PFSK-1 (cell line): ENCODE data around the gene AMIGO3.

Experiments used
- POLR2AphosphoS5 ChIP-seq: IDR thresholded peaks from 2 replicates; pipeline ENCODE4 v1.6.1; 2012; ENCODE audit warnings: low read depth, mild to moderate bottlenecking, control low read depth, low read length, moderate library complexity
- TF ChIP-seq, protein P1 (sequence below), 2 experiments: IDR thresholded peaks; 2 replicates each; pipeline versions ENCODE4 v1.6.1 to v1.8.0; 2011 to 2012; ENCODE audit warnings: low read depth in 2 of 2, low read length in 2 of 2, control low read depth in 1 of 2, inconsistent platforms in 1 of 2, mild to moderate bottlenecking in 1 of 2, moderate library complexity in 1 of 2; ENCODE audit not compliant: insufficient read depth in 1 of 2

DNA sequence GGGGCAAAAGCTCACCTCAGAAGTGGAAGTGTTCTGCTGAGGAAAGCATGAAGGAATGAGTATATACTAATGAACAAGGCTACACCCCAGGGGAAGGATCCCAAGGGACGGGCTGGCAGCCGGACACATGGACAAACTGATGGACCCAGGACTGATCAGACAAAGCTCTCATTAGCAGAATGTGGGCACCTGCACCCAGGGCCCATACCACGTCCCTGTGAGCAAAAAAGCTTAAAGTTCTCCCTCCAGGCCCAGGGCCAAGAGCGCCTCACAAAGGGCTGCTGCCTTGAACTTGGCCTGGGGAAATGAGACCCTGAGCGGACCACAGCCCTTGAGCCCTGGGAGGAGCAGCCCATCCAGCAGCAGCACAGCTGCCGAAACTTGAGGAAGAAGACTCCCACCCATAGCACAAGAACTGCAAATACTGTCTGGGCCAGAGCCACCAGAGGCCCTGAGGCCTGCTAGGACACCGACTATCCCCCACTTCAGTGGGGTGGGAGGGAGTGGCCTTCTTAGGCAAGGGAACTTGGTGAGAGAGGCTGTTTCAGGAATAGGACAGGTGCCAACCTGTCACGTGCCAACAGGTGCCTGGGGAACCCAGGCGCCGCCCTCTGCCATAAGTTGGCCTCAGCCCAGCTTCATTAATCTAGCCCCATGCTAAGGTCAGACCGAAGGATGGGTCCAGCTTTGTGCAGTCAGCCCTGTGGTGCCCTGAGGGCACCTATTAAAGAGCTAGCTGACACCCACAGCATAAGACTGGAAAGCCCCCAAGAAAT lies 6.6 kb upstream of the AMIGO3 start:
- no peak for TF ChIP-seq POLR2AphosphoS5
- TF ChIP-seq, protein P1, sequence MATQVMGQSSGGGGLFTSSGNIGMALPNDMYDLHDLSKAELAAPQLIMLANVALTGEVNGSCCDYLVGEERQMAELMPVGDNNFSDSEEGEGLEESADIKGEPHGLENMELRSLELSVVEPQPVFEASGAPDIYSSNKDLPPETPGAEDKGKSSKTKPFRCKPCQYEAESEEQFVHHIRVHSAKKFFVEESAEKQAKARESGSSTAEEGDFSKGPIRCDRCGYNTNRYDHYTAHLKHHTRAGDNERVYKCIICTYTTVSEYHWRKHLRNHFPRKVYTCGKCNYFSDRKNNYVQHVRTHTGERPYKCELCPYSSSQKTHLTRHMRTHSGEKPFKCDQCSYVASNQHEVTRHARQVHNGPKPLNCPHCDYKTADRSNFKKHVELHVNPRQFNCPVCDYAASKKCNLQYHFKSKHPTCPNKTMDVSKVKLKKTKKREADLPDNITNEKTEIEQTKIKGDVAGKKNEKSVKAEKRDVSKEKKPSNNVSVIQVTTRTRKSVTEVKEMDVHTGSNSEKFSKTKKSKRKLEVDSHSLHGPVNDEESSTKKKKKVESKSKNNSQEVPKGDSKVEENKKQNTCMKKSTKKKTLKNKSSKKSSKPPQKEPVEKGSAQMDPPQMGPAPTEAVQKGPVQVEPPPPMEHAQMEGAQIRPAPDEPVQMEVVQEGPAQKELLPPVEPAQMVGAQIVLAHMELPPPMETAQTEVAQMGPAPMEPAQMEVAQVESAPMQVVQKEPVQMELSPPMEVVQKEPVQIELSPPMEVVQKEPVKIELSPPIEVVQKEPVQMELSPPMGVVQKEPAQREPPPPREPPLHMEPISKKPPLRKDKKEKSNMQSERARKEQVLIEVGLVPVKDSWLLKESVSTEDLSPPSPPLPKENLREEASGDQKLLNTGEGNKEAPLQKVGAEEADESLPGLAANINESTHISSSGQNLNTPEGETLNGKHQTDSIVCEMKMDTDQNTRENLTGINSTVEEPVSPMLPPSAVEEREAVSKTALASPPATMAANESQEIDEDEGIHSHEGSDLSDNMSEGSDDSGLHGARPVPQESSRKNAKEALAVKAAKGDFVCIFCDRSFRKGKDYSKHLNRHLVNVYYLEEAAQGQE (IDR thresholded peaks at IDR 0.05; ENCODE audit: insufficient read depth in 1 of 2, low read depth in 2 of 2, low read length in 2 of 2), result no peak
